ENCODE results near the gene ITGA6. TPM values are rescaled to one million over a fixed set of nuclear protein-coding genes. Genes with fewer than 3 reads are reported as not detected.
"Not testable (repeated sequence)": the region's sequence is repeated elsewhere in the genome, so short reads cannot be mapped to it uniquely, and the experiment has no call there.

The ITGA6 gene
- total and polyA plus RNA-seq, 2 experiments from 2014 or later, result 16.7 to 64.8 TPM

GRCh38 chr2:172540421-172540820 is 113.0 kb downstream of the ITGA6 start:
- DNase-seq (ENCODE audit: low spot score), result no peak
- H3K27ac ChIP-seq, result no peak overlapping the region
- no peaks in the 10 kb centered on the region for H4K20me1 ChIP-seq (ENCODE audit: insufficient read depth, poor library complexity, severe bottlenecking)
- H3K9me3 ChIP-seq (ENCODE audit: low read depth), result peaks cover 3% of the 10 kb centered on the region
- TF ChIP-seq CTCF (IDR thresholded peaks at IDR 0.05; ENCODE audit: poor library complexity), result no peak
- TF ChIP-seq EZH2 (IDR thresholded peaks at IDR 0.05; ENCODE audit: borderline replicate concordance), result no peak
- no peak for TF ChIP-seq EZH2phosphoT487 (IDR thresholded peaks at IDR 0.05; ENCODE audit: low read depth, severe bottlenecking, unreplicated experiment)
- no peak overlapping the region for H3K4me2 ChIP-seq
- no peaks in the 10 kb centered on the region for H3K9me2 ChIP-seq (replicated peaks; ENCODE audit: insufficient read depth)
- H3K4me1 ChIP-seq (ENCODE audit: insufficient read depth), result no peaks in the 10 kb centered on the region
- H3K4me3 ChIP-seq, result no peak overlapping the region
- no peaks in the 10 kb centered on the region for H3K79me2 ChIP-seq
- no peaks in the 10 kb centered on the region for H3K36me3 ChIP-seq (replicated peaks; ENCODE audit: insufficient read depth, low read depth)
- no peaks in the 10 kb centered on the region for H3K27me3 ChIP-seq
- H2AFZ ChIP-seq, result no peak overlapping the region

GRCh38 chr2:172545408-172546075 is 118.2 kb downstream of the ITGA6 start:
- Histone ChIP-seq H2AFZ (no peak overlapping the region), H3K36me3 (replicated peaks; ENCODE audit: insufficient read depth, low read depth) (no peaks in the 10 kb centered on the region), H3K27ac (no peak overlapping the region), H3K9me2 (replicated peaks; ENCODE audit: insufficient read depth) (no peaks in the 10 kb centered on the region), H3K4me3 (no peak overlapping the region), H3K27me3 (no peaks in the 10 kb centered on the region), H3K9me3 (ENCODE audit: low read depth) (peaks cover under 1% of the 10 kb centered on the region), H3K4me1 (ENCODE audit: insufficient read depth) (no peaks in the 10 kb centered on the region), H4K20me1 (ENCODE audit: insufficient read depth, poor library complexity, severe bottlenecking) (no peaks in the 10 kb centered on the region), H3K4me2 (no peak overlapping the region), H3K79me2 (no peaks in the 10 kb centered on the region)
- WGBS (ENCODE audit: low lambda C conversion rate, missing lambda C conversion rate), result 89% methylated on average over 2 of the region's 2 CpGs
- DNase-seq (ENCODE audit: low spot score), result no peak
- TF ChIP-seq EZH2phosphoT487 (IDR thresholded peaks at IDR 0.05; ENCODE audit: low read depth, severe bottlenecking, unreplicated experiment) (no peak), CTCF (IDR thresholded peaks at IDR 0.05; ENCODE audit: poor library complexity) (no peak), EZH2 (IDR thresholded peaks at IDR 0.05; ENCODE audit: borderline replicate concordance) (no peak)

GRCh38 chr2:172549131-172549530 is 121.7 kb downstream of the ITGA6 start:
- DNase-seq (ENCODE audit: low spot score), result no peak
- Histone ChIP-seq H3K27ac (no peak overlapping the region), H3K27me3 (no peaks in the 10 kb centered on the region), H3K4me2 (no peak overlapping the region), H3K9me3 (ENCODE audit: low read depth) (no peaks in the 10 kb centered on the region), H4K20me1 (ENCODE audit: insufficient read depth, poor library complexity, severe bottlenecking) (no peaks in the 10 kb centered on the region), H3K36me3 (replicated peaks; ENCODE audit: insufficient read depth, low read depth) (no peaks in the 10 kb centered on the region), H3K4me1 (ENCODE audit: insufficient read depth) (peaks cover 16% of the 10 kb centered on the region), H3K79me2 (no peaks in the 10 kb centered on the region), H3K4me3 (no peak overlapping the region), H2AFZ (no peak overlapping the region), H3K9me2 (replicated peaks; ENCODE audit: insufficient read depth) (no peaks in the 10 kb centered on the region)
- TF ChIP-seq EZH2 (IDR thresholded peaks at IDR 0.05; ENCODE audit: borderline replicate concordance), result no peak
- TF ChIP-seq EZH2phosphoT487 (IDR thresholded peaks at IDR 0.05; ENCODE audit: low read depth, severe bottlenecking, unreplicated experiment), result no peak
- TF ChIP-seq CTCF (IDR thresholded peaks at IDR 0.05; ENCODE audit: poor library complexity), result no peak
- 95% methylated on average over 1 of the region's 1 CpG for WGBS (ENCODE audit: low lambda C conversion rate, missing lambda C conversion rate)

- not testable (repeated sequence) for H2AFZ ChIP-seq; H3K27me3 ChIP-seq; H4K20me1 ChIP-seq (ENCODE audit: insufficient read depth, poor library complexity, severe bottlenecking); H3K4me3 ChIP-seq; DNase-seq (ENCODE audit: low spot score); H3K9me3 ChIP-seq (ENCODE audit: low read depth); H3K9me2 ChIP-seq (replicated peaks; ENCODE audit: insufficient read depth); H3K27ac ChIP-seq; H3K36me3 ChIP-seq (replicated peaks; ENCODE audit: insufficient read depth, low read depth); H3K4me2 ChIP-seq; H3K79me2 ChIP-seq
- WGBS (ENCODE audit: low lambda C conversion rate, missing lambda C conversion rate), result 7% methylated on average over 1 of the region's 1 CpG
- peaks cover 16% of the 10 kb centered on the region for H3K4me1 ChIP-seq (ENCODE audit: insufficient read depth)
Observed at GRCh38 chr2:172549802-172550201, 122.4 kb downstream of the ITGA6 start.
